Upper lobe of right lung (tissue), 1 donor: ENCODE data around the gene NEDD4. TPM values are rescaled to one million over a fixed set of nuclear protein-coding genes. Genes with fewer than 3 reads are reported as not detected.

ENCODE experiments used
- ATAC-seq: fragments of 200-7000 bp; cut with Tn5 transposase; one replicate; pipeline ENCODE4 v1.9.1; 2020; ENCODE audit warnings: mild to moderate bottlenecking, moderate library complexity
- DNase-seq: peaks from one replicate; pipeline ENCODE4 v3.0.0-alpha.2; 2020
- H3K27ac ChIP-seq: fragments of 200-600 bp; one replicate; pipeline ENCODE4 v1.8.0; 2022
- H3K27me3 ChIP-seq: fragments of 200-600 bp; one replicate; pipeline ENCODE4 v1.8.0; 2022; ENCODE audit warnings: mild to moderate bottlenecking
- H3K36me3 ChIP-seq: fragments of 200-600 bp; one replicate; pipeline ENCODE4 v1.8.0; 2022
- H3K4me1 ChIP-seq: fragments of 200-600 bp; one replicate; pipeline ENCODE4 v1.8.0; 2022
- H3K4me3 ChIP-seq: fragments of 200-600 bp; one replicate; pipeline ENCODE4 v1.8.0; 2022; ENCODE audit warnings: mild to moderate bottlenecking
- H3K9me3 ChIP-seq: fragments of 200-600 bp; one replicate; pipeline ENCODE4 v1.8.0; 2022
- intact Hi-C: fragments of 100-400 bp; cut with DNase I; formaldehyde crosslinking; loops from one replicate; pipeline ENCODE4 v1.11.0; 2022
- total RNA-seq: library from RNA; stranded (reverse); fragmentation: NEBNext Ultra II Directional; extraction: Animal tissue kit (Norgen Biotek cat#: 25700); gene quantifications from one replicate; pipeline ENCODE4 v1.2.1, GENCODE V29; 2021
- TF ChIP-seq, protein P1 (sequence below): fragments of 200-600 bp; IDR thresholded peaks from one replicate; pipeline ENCODE4 v1.8.0; 2022; ENCODE audit warnings: antibody characterized with exemption
- donor health status: DM: no; HTN: yes; CAD: no; lungs with severe emphysema.

The NEDD4 gene
- total RNA-seq, 1 donor from 2014 or later = 18.4 TPM

DNA sequence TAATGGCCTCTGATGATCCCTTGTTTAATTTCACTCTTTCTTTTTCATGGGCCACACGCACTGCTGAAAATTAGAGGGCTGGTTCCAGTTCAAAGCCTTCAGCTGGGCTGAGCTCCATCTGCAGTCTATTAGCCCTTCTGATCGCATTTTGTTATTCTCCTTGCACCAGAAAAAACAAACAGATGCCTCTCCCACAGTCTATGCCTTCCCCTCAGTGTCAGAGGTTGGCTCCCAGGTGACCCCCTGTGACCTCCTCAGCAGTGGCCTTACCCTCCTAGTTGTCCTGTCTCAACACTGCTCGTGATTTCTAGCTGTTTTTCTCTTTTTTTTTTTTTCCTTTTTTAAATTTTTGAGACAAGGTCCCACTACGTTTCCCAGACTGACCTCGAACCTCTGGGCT lies 173.4 kb downstream of the NEDD4 start:
- Histone ChIP-seq H3K27me3 (no peaks in the 10 kb centered on the region), H3K27ac (no peak overlapping the region), H3K36me3 (no peaks in the 10 kb centered on the region), H3K4me3 (no peak overlapping the region), H3K4me1 (no peaks in the 10 kb centered on the region), H3K9me3 (no peaks in the 10 kb centered on the region)
- intact Hi-C loops = no loop called here
- no peak for DNase-seq
- ATAC-seq = no peak
- TF ChIP-seq, protein P1, sequence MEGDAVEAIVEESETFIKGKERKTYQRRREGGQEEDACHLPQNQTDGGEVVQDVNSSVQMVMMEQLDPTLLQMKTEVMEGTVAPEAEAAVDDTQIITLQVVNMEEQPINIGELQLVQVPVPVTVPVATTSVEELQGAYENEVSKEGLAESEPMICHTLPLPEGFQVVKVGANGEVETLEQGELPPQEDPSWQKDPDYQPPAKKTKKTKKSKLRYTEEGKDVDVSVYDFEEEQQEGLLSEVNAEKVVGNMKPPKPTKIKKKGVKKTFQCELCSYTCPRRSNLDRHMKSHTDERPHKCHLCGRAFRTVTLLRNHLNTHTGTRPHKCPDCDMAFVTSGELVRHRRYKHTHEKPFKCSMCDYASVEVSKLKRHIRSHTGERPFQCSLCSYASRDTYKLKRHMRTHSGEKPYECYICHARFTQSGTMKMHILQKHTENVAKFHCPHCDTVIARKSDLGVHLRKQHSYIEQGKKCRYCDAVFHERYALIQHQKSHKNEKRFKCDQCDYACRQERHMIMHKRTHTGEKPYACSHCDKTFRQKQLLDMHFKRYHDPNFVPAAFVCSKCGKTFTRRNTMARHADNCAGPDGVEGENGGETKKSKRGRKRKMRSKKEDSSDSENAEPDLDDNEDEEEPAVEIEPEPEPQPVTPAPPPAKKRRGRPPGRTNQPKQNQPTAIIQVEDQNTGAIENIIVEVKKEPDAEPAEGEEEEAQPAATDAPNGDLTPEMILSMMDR = no peak

DNA sequence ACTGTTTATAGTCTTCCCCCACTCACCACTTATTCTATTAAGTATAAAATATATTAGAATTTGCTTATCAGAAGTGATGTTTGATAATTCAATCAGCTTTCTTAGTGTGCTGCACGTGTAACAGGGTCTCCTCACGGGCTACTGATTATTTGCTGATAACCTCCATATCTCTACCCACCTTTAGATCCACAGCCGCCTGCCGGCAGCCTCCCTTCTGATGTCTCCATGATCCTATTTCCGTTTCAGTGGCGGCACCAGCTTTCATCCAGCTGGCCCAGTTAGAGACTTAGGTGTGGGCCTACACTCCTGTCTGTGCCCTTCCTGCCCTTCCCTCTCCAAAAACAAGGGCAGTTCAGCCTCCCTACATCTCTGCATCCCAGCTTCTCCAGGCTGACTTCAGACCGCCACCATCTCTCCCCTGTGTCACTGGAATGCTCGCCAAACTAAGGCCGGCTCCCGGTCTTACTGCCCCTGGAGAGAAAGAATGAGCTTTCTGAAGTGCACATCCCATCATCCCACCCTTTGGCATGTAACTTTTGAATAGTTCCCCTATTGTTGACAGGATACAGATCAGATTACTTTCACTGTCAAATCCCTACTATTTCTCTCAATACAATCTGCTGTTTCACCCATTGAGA lies 173.9 kb downstream of the NEDD4 start:
- H3K4me3 ChIP-seq = no peak overlapping the region
- TF ChIP-seq, protein P1 = no peak
- no peak for DNase-seq
- no peaks in the 10 kb centered on the region for H3K4me1 ChIP-seq
- no peaks in the 10 kb centered on the region for H3K27me3 ChIP-seq
- intact Hi-C loops = no loop called here
- H3K9me3 ChIP-seq = no peaks in the 10 kb centered on the region
- no peak overlapping the region for H3K27ac ChIP-seq
- ATAC-seq = no peak
- no peaks in the 10 kb centered on the region for H3K36me3 ChIP-seq

DNA sequence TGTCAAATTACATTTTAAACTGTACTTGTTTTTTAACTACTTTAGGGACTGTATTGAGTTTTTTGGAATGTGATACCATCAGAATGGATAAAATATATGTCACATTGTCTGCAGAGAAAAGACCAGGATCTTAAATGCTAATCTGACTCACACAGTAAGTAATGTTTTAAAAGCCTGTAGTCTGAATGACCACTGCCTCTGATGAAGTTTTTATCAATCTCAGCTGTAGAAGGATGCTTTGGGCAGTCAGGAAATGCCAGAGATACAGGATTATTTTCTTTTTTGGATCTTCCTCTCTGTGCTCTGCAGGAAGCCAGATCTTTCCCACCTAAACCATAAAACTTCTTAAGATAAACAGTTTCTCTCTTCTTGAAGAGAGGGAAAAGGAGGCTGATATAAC lies 177.4 kb downstream of the NEDD4 start:
- DNase-seq (no peak), ATAC-seq (no peak)
- TF ChIP-seq, protein P1 = no peak
- intact Hi-C loops = no loop called here
- no peaks in the 10 kb centered on the region for H3K36me3 ChIP-seq
- H3K4me1 ChIP-seq = no peaks in the 10 kb centered on the region
- no peak overlapping the region for H3K4me3 ChIP-seq
- no peaks in the 10 kb centered on the region for H3K27me3 ChIP-seq
- H3K9me3 ChIP-seq = no peaks in the 10 kb centered on the region
- no peak overlapping the region for H3K27ac ChIP-seq

DNA sequence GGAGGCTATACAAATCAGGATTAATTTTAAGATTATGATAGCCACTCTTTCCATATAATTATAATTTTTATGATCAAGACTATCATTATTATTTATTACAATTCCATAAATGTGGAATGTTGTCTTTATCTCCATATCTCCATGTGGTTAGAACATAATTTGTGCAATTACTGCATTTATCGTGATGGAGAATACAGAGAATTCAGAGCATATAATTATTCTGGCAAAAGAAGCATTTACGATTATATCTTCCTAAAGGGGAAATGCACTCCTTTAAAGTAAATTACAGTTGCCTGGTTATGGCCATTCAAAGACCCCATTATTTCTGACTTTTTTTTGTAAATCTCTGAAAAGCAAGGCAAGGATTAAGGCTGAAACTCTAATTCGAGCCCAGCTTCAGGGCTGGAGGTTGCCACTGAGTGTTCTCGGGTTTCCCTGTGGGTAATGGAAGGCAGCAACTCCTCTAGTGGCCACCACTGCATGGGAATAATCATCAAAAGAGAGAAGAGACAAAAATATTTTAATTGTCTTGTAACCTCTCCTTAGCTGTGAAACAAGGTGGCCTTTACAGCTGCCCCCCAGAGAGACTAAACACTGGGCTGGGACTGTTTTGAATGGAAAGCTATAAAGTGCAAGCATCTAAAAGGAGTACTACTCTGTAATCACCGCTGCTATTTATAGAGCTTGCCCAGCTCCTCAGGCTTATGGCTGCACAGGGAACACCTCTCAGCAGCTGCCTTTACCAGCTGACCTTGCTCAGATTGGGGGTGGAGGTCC lies 190.6 kb downstream of the NEDD4 start:
- H3K27ac ChIP-seq = no peak overlapping the region
- DNase-seq (no peak), ATAC-seq (no peak)
- no peak overlapping the region for H3K4me3 ChIP-seq
- no peaks in the 10 kb centered on the region for H3K27me3 ChIP-seq
- TF ChIP-seq, protein P1 = no peak
- H3K9me3 ChIP-seq = no peaks in the 10 kb centered on the region
- no peaks in the 10 kb centered on the region for H3K4me1 ChIP-seq
- intact Hi-C loops = loop anchor here (10.0 kb wide), 1 partner anchor 158 kb away; no protein-coding TSS in a partner anchor
- H3K36me3 ChIP-seq = no peaks in the 10 kb centered on the region

DNA sequence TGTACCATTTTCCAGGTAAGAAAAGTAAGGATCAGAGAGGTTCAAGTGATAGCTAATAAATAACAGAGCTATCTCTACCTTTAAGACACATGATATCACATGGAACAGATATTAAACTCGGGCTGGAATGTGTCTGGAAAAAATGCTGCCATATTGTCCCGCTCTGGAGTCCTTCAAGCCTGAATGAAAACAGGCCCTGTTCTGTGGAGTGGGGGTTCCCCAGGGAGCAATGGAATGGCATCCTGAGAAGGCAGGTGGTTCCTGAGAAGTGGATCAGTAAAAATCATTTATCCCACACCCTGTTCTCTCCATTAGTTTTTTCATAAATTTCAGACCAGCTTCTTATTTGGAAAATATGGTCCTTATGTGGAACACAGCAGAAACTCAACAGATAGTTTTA lies 193.2 kb downstream of the NEDD4 start:
- DNase-seq (no peak), ATAC-seq (no peak)
- intact Hi-C loops = loop anchor here (10.0 kb wide), 1 partner anchor 155 kb away; no protein-coding TSS in a partner anchor
- TF ChIP-seq, protein P1 = no peak
- no peak overlapping the region for H3K4me3 ChIP-seq
- no peak overlapping the region for H3K27ac ChIP-seq
- H3K27me3 ChIP-seq = no peaks in the 10 kb centered on the region
- H3K4me1 ChIP-seq = no peaks in the 10 kb centered on the region
- H3K9me3 ChIP-seq = no peaks in the 10 kb centered on the region
- H3K36me3 ChIP-seq = no peaks in the 10 kb centered on the region
